GM13976 (cell line): ENCODE measurements around the gene SNED1.

Experiments
- DNase-seq: peaks from one replicate; pipeline ENCODE4 v3.0.0; 2012; ENCODE audit warnings: low spot score
- in situ Hi-C: fragments of 300-500 bp; cut with MboI; formaldehyde crosslinking; loops from one replicate; pipeline ENCODE4 v1.12.0; 2022; ENCODE audit warnings: low sequenced_read_pairs, mixed read lengths, inconsistent platforms; ENCODE audit not compliant: unreplicated experiment
- TF ChIP-seq, protein P1 (sequence below): IDR thresholded peaks from 2 replicates; pipeline ENCODE4 v1.5.1; 2012; ENCODE audit warnings: borderline replicate concordance, mild to moderate bottlenecking; ENCODE audit not compliant: insufficient read depth; ENCODE audit errors: extremely low read depth, missing control alignments, control extremely low read depth

Gene SNED1

DNA sequence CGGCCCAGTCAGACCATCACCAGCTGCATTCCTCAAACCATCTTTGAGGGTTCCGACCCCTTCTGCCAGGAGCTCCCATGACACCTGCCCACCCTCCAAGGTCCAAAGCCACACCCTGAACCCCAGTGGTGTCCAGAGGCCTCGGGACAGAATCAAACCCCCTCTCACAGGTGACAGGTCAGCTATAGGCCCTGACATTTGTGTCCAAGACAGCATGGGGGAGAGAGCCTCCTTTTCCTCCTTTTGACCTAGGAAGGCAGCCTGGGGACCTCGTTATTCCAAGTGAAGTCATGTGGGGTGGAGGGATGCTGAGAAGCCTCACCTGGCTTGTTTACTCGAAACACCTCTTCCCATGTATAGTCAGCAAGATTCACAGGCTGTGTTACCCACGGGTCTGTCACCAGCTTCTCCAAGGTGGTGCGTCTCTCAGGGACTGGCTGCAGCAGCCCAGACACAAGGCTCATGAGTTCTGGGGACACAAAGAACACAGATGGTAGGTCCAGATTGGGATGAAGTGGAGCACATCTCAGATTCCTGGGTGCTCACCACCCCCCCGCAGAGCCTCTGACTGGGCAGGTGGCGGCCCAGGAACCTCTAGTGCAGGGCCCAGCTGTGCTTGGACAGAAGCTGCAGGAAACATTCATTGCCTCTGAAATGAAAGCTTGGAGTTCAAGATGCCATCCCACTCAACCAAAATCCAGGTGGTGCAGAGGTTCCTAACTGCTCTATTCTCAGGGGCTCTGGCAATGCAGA is 108.8 kb downstream of the SNED1 start:
- DNase-seq = no peak
- in situ Hi-C loops = no loop called here
- TF ChIP-seq, protein P1, sequence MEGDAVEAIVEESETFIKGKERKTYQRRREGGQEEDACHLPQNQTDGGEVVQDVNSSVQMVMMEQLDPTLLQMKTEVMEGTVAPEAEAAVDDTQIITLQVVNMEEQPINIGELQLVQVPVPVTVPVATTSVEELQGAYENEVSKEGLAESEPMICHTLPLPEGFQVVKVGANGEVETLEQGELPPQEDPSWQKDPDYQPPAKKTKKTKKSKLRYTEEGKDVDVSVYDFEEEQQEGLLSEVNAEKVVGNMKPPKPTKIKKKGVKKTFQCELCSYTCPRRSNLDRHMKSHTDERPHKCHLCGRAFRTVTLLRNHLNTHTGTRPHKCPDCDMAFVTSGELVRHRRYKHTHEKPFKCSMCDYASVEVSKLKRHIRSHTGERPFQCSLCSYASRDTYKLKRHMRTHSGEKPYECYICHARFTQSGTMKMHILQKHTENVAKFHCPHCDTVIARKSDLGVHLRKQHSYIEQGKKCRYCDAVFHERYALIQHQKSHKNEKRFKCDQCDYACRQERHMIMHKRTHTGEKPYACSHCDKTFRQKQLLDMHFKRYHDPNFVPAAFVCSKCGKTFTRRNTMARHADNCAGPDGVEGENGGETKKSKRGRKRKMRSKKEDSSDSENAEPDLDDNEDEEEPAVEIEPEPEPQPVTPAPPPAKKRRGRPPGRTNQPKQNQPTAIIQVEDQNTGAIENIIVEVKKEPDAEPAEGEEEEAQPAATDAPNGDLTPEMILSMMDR = no peak

DNA sequence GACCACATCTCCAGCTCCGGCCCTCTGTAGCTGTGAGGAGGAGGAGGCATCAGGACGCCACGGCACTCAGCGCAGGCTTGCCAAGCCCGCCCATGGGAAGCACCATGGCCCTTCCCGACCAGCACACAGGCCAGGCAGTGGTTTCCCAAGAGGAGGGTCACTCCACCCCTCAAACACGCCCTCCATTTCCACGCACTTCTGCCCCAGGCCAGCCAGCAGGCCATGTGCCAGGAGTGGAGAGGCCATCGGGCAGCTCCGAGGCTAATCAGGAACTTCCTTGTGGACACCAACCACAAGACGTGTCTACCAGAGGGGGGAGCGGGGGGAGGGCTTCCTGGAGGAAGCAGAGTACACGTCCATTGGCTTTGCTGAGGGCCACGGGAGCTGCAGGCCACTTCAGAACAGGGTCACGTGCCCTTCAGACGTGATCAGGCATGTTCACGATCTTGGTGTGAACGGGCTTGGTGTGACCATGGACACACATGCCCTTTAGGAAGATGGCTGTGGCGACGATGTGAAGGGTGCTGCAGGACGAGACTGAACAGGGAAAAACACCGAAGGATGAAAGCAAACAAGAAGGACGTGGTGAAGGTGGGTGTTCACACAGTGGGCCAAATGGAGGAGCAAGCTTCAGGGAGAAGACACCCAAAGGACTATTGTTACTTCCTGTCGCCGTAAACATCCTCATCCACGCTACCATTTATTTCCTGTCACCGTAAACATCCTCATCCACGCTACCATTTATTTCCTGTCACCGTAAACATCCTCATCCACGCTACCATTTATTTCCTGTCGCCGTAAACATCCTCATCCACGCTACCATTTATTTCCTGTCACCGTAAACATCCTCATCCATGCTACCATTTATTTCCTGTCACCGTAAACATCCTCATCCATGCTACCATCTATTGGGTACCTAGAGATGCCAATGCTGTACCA is 110.1 kb downstream of the SNED1 start:
- TF ChIP-seq, protein P1 = no peak
- no peak for DNase-seq
- in situ Hi-C loops = no loop called here

DNA sequence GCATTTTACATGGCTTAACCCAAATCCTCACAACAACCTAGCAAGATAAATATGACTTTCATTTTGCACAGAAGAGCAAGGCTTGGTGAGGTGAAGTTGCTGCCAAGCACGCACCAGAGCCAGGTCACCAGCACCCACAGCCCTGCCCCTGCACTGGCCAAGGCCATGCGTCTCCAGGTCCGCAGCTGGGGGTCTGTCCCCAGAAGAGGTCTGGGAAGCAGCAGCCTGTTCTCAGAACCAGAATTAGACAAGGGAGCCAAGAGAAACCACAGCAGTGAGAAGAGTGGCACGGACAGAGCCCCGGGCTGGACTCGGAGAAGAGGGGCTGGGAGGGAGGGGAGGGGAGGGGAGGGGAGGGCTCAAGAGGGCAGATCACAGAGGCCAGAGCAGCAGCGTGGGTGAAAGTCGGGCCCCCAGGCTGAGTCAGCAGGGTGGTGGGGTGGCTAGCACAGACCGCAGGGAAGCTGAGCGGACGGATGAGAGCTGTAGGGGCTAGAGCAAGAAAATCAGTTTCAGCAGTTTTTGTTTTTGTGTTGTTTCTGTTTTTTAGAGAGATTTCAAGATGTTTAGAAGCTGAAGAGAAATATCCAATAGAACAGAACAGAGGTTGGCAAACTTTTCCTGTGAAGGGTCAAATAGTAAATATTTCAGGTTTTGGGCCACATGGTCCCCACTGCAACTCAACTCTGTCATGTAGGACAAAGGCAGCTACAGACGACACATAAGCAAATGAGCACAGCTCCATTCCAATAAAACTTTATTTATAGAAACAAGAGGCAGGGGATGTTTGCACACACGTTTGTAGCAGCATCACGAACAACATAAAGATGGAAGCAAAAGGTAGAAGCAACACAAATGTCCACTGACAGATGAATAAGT is 111.0 kb downstream of the SNED1 start:
- DNase-seq = no peak
- TF ChIP-seq, protein P1 = no peak
- in situ Hi-C loops = no loop called here

DNA sequence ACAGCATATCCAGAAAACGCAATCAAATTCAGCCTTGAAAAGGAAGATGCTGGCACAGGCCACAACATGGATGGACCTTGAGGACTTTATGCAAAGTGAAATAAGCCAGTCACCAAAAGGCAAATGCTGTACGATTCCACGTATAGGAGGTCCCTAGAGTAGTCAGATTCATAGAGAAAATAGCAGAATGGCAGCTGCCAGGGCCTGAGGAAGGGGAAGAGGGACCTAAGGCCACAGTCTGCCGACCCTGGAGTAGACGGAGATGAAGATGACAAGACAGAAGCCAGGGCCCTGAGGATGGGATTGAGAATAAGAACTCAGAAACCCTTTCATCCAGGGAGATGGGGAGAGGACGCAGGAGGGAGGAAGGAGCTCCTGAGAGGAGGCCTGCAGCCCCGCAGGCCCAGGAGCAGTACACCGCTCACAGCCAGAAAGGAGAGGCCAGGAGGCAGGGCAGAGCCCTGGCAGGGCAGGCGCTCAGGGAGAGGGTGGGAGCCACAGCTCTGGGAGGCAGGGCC is 111.7 kb downstream of the SNED1 start:
- TF ChIP-seq, protein P1 = no peak
- in situ Hi-C loops = no loop called here
- DNase-seq = no peak

DNA sequence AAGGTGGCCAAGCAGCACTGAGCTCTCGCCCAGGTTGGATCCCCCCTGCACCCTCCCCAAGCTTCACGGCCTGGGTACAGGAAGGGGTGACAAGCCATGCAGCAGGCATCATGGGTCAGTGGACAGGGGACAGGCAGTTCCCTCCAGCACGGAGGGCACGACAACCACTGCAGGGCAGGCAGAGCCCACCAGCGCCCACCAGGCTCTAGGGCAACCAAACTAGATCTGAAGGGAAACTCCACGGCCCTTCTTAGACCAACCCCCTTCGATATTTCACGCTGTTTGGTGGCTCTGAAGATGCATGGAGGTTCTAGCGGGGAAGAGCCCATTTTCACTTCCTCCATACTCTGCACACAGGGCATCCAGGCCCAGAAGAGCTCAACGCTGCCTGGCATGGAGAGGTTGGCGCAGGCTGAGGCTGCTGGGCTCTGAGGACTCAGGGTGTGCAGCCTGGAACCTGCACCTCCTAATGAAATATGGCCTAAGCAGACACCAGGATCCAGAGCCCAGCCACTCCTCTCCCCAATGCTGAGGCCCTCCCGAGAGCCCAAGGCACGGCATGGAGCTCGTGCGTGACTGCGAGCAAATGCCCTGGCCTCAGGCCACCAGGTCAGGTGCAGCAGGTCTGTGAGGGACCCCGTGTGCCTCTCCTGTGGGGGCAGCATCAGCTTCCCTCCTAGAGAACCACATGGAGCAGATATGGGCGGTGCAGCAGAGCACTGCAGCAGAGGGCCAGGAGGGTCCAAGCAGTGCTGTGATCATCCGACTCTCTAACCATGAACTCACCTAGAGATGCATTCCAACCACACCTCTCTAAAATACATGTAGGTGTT is 112.4 kb downstream of the SNED1 start:
- peak; percentile 76 for DNase-seq
- in situ Hi-C loops = no loop called here
- TF ChIP-seq, protein P1 = no peak
